Gastroesophageal sphincter (tissue), 3 donors: ENCODE measurements around the gene MTR.

ENCODE experiments used
- CTCF ChIP-seq, 4 experiments: fragments of 200-600 bp in 2 of 4; fragments of 450-650 bp in 2 of 4; sonication (generic) in 1 of 4; IDR thresholded peaks; one replicate each; pipeline ENCODE4 v1.5.1; 2017 to 2019; ENCODE audit warnings: antibody characterized with exemption in 4 of 4, mild to moderate bottlenecking in 2 of 4, moderate library complexity in 2 of 4
- EP300 ChIP-seq: sonication (generic); formaldehyde crosslinking; IDR thresholded peaks from one replicate; pipeline ENCODE4 v1.6.1; 2017; ENCODE audit warnings: antibody characterized with exemption, mild to moderate bottlenecking
- POLR2A ChIP-seq, 2 donors: fragments of 450-650 bp; IDR thresholded peaks; one replicate each; pipeline ENCODE4 v1.6.1; 2017; ENCODE audit warnings: antibody characterized with exemption in 2 of 2, mild to moderate bottlenecking in 2 of 2, moderate library complexity in 1 of 2

GRCh38 chr1:236893626-236894545, 98.8 kb downstream of the MTR start:
- TF ChIP-seq CTCF (IDR thresholded peaks at IDR 0.05) (no peak), EP300 (no peak), POLR2A (IDR thresholded peaks at IDR 0.05) (no peak)
